ENCODE results near the gene WDR31.

Gene WDR31

DNA sequence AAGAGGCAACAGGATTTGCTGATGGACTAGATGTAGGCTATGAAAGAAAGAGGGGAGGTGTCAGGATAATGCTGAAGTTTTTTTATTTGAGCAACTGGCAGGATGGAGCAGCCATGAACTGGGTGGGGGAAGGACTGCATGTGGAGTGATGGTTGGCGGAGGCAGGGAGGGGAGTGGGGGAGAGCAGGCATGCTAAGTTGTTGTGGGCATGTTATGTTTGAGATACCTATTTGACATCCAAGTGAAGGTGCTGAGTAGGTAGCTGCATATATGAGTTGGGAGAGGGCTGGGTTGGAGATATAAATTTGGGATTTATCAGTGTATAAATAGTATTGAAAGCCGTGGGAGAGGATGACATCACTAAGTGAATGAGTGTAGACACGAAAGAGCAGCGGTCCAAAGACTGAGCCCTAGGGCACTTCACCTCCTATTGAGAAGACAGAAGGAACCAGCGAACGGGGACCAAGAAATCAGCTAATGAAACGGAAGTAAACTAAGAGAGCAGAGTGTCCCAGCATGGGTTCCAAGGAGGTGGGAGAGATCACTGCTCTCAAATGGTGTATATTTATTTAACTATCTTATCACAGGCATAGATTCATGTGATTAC, 16.7 kb upstream of the WDR31 start:
- Histone ChIP-seq H3K4me3 (no peak overlapping the region), H3K36me3 (peaks cover 0 to 8% (median 0%) of the 10 kb centered on the region in 11 experiments; a peak in 3 of 22 replicates), H3K4me2 (no peak overlapping the region), H3K9ac (no peak overlapping the region), H3K9me3 (replicated peaks in 1 of 11) (no peaks in the 10 kb centered on the region), H3K4me1 (peaks cover 0 to 9% (median 1%) of the 10 kb centered on the region in 10 experiments; a peak in 11 of 20 replicates), H4K20me1 (no peaks in the 10 kb centered on the region), H3K27me3 (no peaks in the 10 kb centered on the region), H3K27ac (no peak overlapping the region)
- TF ChIP-seq Cebpa-rat (IDR thresholded peaks at IDR 0.05), result no peak

DNA sequence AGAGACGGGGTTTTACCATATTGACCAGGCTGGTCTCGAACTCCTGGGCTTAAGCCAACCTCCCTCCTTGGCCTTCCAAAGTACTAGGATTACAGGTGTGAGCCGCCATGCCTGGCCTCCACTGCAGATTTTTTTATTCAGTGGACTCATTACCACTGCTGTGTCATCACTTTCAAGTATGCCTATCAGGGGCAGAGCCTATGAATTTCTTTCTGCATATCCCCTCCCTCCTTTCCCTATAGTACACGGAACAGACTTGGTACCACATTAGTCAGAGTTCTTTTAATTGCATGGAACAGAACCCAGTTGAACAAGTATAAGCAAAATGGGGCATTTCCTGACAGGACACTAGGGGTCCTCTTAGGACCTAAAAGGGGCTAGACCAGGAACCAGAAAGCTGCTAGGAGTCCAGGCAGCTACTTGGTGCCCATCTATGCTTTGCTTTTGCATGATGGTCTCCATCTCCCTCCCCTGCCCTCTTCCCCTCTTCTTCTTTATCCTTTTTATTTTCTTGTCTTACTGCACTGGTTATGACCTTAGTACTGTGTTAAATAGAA, 15.0 kb upstream of the WDR31 start:
- H3K9ac ChIP-seq, result no peak overlapping the region
- H3K4me3 ChIP-seq, result no peak overlapping the region
- no peak overlapping the region for H3K4me2 ChIP-seq
- peaks cover 15 to 26% (median 18%) of the 10 kb centered on the region in 10 experiments for H3K4me1 ChIP-seq
- no peaks in the 10 kb centered on the region for H4K20me1 ChIP-seq
- no peaks in the 10 kb centered on the region for H3K9me3 ChIP-seq (replicated peaks in 1 of 11)
- H3K27ac ChIP-seq, result no peak overlapping the region
- peaks cover 0 to 5% (median 0%) of the 10 kb centered on the region in 11 experiments; a peak in 2 of 22 replicates for H3K36me3 ChIP-seq
- TF ChIP-seq Cebpa-rat (IDR thresholded peaks at IDR 0.05), result no peak
- H3K27me3 ChIP-seq, result peaks cover 3 to 6% (median 5%) of the 10 kb centered on the region in 11 experiments; a peak in 20 of 22 replicates

DNA sequence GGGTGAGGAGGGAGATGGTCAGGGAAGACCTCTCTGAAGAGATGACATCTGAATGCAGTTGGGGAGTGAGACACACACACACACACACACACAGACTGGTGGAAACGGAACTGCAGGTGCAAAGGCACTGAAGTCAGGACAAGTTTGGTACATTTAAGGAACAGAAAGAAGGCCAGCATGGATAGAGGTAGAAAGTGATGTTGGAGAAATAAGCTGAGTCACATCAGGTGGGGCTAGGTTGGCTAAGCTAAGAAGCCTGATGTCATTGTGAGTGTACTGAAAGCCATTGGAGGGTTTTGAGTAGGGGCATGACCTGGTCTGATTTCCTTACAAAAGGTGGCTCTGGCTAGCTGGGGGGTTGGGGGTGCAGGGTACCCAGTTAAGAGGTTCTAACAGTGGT, 12.3 kb upstream of the WDR31 start:
- Histone ChIP-seq H3K9me3 (replicated peaks in 1 of 11) (no peaks in the 10 kb centered on the region), H3K4me3 (no peak overlapping the region), H4K20me1 (no peaks in the 10 kb centered on the region), H3K27ac (no peak overlapping the region), H3K4me2 (peak overlapping the region in 1 of 11 experiments; percentile 93; a peak in 2 of 22 replicates), H3K36me3 (peaks cover 0 to 5% (median 0%) of the 10 kb centered on the region in 11 experiments; a peak in 2 of 22 replicates), H3K9ac (no peak overlapping the region), H3K4me1 (peaks cover 19 to 31% (median 25%) of the 10 kb centered on the region in 10 experiments), H3K27me3 (peaks cover 11 to 25% (median 19%) of the 10 kb centered on the region in 11 experiments; a peak in 21 of 22 replicates)
- TF ChIP-seq Cebpa-rat (IDR thresholded peaks at IDR 0.05), result no peak

DNA sequence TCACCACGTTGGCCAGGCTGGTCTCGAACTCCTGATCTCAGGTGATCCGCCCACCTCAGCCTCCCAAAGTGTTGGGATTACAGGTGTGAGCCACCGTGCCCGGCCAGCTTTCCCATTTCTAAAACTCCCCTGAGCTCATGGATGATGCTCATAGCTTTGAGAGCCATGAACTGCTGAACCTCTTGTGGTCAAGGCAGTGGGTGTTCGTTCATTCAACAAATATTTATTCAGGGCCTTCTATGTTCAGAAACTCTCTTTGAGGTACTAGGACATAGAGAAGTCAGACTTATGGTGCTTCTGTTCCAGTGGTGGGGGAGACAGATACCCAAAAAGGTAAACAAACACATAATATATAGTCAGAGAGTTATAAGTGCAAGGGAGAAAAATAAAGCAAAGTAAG, 11.9 kb upstream of the WDR31 start:
- H3K27ac ChIP-seq, result peak overlapping the region in 1 of 11 experiments; percentile 54; a peak in 2 of 22 replicates
- no peak overlapping the region for H3K9ac ChIP-seq
- peaks cover 0 to 5% (median 0%) of the 10 kb centered on the region in 11 experiments; a peak in 2 of 22 replicates for H3K36me3 ChIP-seq
- no peak for TF ChIP-seq Cebpa-rat (IDR thresholded peaks at IDR 0.05)
- H4K20me1 ChIP-seq, result no peaks in the 10 kb centered on the region
- no peaks in the 10 kb centered on the region for H3K9me3 ChIP-seq (replicated peaks in 1 of 11)
- H3K4me2 ChIP-seq, result peak overlapping the region in 6 of 11 experiments; percentile 91 to 94 (median 93); a peak in 9 of 22 replicates
- H3K27me3 ChIP-seq, result peaks cover 11 to 25% (median 19%) of the 10 kb centered on the region in 11 experiments; a peak in 21 of 22 replicates
- no peak overlapping the region for H3K4me3 ChIP-seq
- peaks cover 19 to 31% (median 25%) of the 10 kb centered on the region in 10 experiments for H3K4me1 ChIP-seq

DNA sequence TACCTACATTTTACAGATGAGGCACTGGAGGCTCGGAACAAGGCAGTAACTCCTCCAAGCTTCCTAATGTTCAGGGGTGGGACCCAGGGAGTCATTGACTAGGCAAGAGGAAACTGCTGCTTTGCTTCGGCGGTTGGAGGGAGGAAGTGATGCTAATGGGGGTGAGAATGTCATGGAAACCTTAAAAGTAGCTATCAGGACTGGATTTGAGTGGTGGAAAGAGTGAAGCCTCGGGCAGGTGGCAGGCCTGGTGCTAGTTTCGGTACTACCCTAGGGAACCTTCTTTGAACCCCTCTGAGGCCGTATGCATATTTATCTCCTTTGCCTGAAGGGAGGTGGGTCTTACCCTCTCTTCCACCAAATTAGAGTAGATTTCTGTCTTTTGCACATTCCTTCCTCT, 10.9 kb upstream of the WDR31 start:
- Histone ChIP-seq H3K9me3 (replicated peaks in 1 of 11) (no peaks in the 10 kb centered on the region), H3K4me2 (peak overlapping the region; percentile 89 to 99 (median 93)), H3K9ac (peak overlapping the region in 4 of 11 experiments; percentile 71 to 79 (median 72); a peak in 5 of 22 replicates), H3K27ac (peak overlapping the region in 9 of 11 experiments; percentile 12 to 62 (median 54); a peak in 14 of 22 replicates), H3K4me3 (peak overlapping the region in 9 of 10 experiments; percentile 66 to 75 (median 68); a peak in 16 of 20 replicates), H3K27me3 (peaks cover 11 to 25% (median 19%) of the 10 kb centered on the region in 11 experiments; a peak in 21 of 22 replicates), H3K36me3 (peaks cover 0 to 5% (median 0%) of the 10 kb centered on the region in 11 experiments; a peak in 2 of 22 replicates), H4K20me1 (no peaks in the 10 kb centered on the region), H3K4me1 (peaks cover 19 to 31% (median 25%) of the 10 kb centered on the region in 10 experiments)
- TF ChIP-seq Cebpa-rat (IDR thresholded peaks at IDR 0.05), result no peak

DNA sequence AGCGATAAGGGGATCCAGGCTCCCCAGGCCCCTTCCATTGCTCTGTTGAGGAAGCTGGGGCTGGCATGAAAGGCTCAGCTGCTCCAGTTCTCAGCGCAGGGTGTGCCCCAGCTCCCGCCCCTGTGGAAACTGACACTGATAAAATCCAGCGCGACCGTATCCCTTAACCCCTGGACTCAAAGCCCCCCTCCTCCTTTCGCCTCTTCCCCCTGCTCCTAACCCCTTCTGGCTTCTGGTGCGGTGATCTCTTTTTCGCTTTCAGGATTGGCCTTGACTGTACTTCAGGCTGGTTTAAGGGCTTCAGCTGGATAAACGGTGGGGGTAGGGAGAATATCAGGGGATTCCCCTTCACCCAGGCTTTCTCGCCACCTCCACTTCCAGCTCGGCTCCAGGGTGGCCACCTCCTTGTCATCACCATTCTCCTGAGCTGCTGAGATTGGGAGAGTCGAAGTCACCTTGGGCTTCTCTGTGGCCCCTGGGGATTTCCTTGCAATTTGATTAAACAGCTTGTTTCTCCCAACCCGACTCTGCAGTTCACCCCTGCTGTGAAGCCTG, 10.1 kb upstream of the WDR31 start:
- H3K9ac ChIP-seq, result peak overlapping the region; percentile 56 to 83 (median 72)

DNA sequence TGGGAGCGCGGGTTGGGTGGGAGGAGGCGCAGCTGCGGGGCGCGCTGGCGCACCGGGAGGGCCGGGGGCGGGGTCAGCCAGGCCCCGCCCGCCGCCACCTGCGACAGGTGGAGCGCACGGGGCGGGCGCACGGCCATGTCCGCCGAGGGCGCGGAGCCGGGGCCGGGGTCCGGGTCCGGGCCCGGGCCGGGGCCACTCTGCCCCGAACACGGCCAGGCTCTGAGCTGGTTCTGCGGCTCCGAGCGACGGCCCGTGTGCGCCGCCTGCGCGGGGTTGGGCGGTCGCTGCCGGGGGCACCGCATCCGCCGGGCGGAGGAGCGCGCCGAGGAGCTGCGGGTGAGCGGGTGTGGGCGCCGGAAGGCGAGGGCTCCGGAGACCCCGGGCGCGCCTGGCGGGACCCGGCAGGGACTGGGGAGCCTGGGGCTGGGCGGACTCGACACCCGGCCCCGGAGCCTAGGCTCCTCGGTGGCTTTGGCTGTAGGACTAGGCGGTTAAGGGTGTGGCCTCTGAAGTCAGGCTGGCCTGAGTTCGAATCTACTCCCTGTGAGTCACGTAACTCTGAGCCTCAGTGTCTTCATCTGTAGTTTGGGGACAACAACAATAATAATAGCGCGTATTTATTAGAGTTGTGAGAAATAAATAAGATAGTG, 9.5 kb upstream of the WDR31 start, which contains the start of gene BSPRY:
TSS of gene BSPRY (plus strand) at position 97 of the 650 bp plus-strand sequence. CDS start at position 136, 39 bp downstream.
- Histone ChIP-seq H3K27me3 (peaks cover 11 to 25% (median 19%) of the 10 kb centered on the region in 11 experiments; a peak in 21 of 22 replicates), H3K9ac (peak within 1 kb of the TSS; percentile 56 to 83 (median 72)), H3K4me2 (peak within 1 kb of the TSS; percentile 89 to 99 (median 93))

More for the DNA sequence above, 10.1 kb upstream of the WDR31 start:
- peak overlapping the region; percentile 89 to 99 (median 93) for H3K4me2 ChIP-seq
- no peaks in the 10 kb centered on the region for H3K9me3 ChIP-seq (replicated peaks in 1 of 11)
- H4K20me1 ChIP-seq, result no peaks in the 10 kb centered on the region
- peak overlapping the region; percentile 34 to 64 (median 54); a peak in 20 of 22 replicates for H3K27ac ChIP-seq
- peaks cover 11 to 25% (median 19%) of the 10 kb centered on the region in 11 experiments; a peak in 21 of 22 replicates for H3K27me3 ChIP-seq
- peaks cover 19 to 31% (median 25%) of the 10 kb centered on the region in 10 experiments for H3K4me1 ChIP-seq
- peak overlapping the region; percentile 65 to 75 (median 68) for H3K4me3 ChIP-seq
- H3K36me3 ChIP-seq, result peaks cover 0 to 5% (median 0%) of the 10 kb centered on the region in 11 experiments; a peak in 2 of 22 replicates
- TF ChIP-seq Cebpa-rat (IDR thresholded peaks at IDR 0.05), result no peak

DNA sequence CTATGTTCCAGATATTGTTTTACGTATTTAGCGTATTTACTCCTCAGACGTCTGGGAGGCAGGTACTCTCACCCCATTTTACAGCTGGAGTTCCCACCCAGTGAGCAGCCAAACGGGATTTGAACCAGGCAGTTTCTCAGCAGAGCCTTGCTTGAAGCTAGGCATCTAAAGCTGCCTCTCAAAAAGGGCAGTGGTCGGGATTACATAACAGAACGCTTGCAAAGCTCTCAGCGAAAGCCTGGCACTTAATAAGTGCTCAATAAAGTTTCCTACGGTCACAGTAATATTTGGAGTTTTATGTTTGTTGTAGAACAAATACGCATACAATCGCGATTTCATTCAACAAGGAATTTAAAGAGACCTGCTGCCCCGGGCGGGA, 9.0 kb upstream of the WDR31 start:
- no peak for TF ChIP-seq Cebpa-rat (IDR thresholded peaks at IDR 0.05)
- Histone ChIP-seq H3K36me3 (no peaks in the 10 kb centered on the region), H3K4me1 (peaks cover 25 to 36% (median 30%) of the 10 kb centered on the region in 10 experiments), H3K4me3 (peak overlapping the region; percentile 65 to 75 (median 68)), H3K9me3 (replicated peaks in 1 of 11) (no peaks in the 10 kb centered on the region), H4K20me1 (no peaks in the 10 kb centered on the region), H3K4me2 (peak overlapping the region; percentile 89 to 99 (median 93); a peak in 21 of 22 replicates), H3K27ac (no peak overlapping the region), H3K27me3 (peaks cover 11 to 25% (median 19%) of the 10 kb centered on the region in 11 experiments; a peak in 21 of 22 replicates), H3K9ac (peak overlapping the region in 8 of 11 experiments; percentile 65 to 83 (median 72); a peak in 11 of 22 replicates)

More for the DNA sequence above, 9.5 kb upstream of the WDR31 start, which contains the start of gene BSPRY:
- H3K36me3 ChIP-seq, result no peaks in the 10 kb centered on the region
- H3K9me3 ChIP-seq (replicated peaks in 1 of 11), result no peaks in the 10 kb centered on the region
- H4K20me1 ChIP-seq, result no peaks in the 10 kb centered on the region
- no peak for TF ChIP-seq Cebpa-rat (IDR thresholded peaks at IDR 0.05)
- peak within 1 kb of the TSS; percentile 65 to 75 (median 68) for H3K4me3 ChIP-seq
- peaks cover 19 to 31% (median 25%) of the 10 kb centered on the region in 10 experiments for H3K4me1 ChIP-seq
- peak within 1 kb of the TSS; percentile 34 to 64 (median 54); a peak in 21 of 22 replicates for H3K27ac ChIP-seq

Data from BLaER1 treated with 17β-estradiol and CSF1 and Interleukin-3, amounts not matched to agents 10 nM and 100 nM (cell line).